Measurements from ENCODE around the gene NPC1.

DNA sequence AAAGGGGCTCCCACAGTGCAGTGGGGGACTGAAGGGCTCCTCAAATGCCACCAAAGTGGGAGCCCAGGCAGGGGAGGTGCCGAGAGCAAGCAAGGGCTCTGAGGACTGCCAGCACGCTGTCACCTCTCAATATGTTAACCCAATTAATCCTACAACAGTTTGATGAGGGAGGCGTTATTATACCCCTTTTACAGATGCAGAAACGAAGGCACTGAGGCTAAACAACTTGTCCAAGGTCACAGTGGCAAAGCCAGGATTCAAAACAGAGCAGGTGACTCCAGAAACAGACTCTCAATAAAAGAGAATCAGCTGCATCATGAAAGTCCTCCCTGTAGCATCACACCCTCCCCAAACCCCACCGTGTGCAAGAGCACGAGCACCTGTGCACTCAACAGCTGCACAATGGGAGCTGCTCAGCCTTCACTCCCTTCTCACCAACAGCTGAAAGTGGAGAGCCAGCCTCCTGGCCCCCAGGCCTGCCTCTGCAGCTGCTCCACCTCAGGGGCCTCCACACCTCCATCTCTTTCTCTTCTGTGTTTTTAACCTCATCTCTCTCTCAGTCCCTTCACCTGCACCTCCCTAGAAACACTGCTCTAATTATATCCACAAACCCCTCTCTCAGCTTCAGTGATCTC lies 8.1 kb downstream of the NPC1 start:
- TF ChIP-seq CTCF (IDR thresholded peaks at IDR 0.05) (no peak), POLR2A (IDR thresholded peaks at IDR 0.05) (no peak)

All from uterus (tissue), 2 donors.